ENCODE data around the gene ZSWIM1.

The ZSWIM1 gene

GRCh38 chr20:45912344-45912682, 31.3 kb downstream of the ZSWIM1 start:
- H3K9ac ChIP-seq (ENCODE audit: low read length), result peak overlapping the region; percentile 77
- H3K27me3 ChIP-seq (ENCODE audit: low read depth, low read length), result no peaks in the 10 kb centered on the region
- peak overlapping the region; percentile 92 for H3K4me2 ChIP-seq (ENCODE audit: low read length)
- H3K27ac ChIP-seq (ENCODE audit: low read length), result peak overlapping the region; percentile 69
- no peaks in the 10 kb centered on the region for H3K36me3 ChIP-seq (replicated peaks; ENCODE audit: low read depth, low read length)
- peaks cover 40% of the 10 kb centered on the region for H3K4me1 ChIP-seq (ENCODE audit: low read length)
- no peaks in the 10 kb centered on the region for H3K9me3 ChIP-seq (ENCODE audit: insufficient read depth, low read length)
- H3K4me3 ChIP-seq (ENCODE audit: low read length), result peak overlapping the region; percentile 73
- H2AFZ ChIP-seq (ENCODE audit: low read depth, low read length), result peak overlapping the region; percentile 78
- H4K20me1 ChIP-seq (ENCODE audit: insufficient read depth, low read length), result no peaks in the 10 kb centered on the region
- TF ChIP-seq CTCF (IDR thresholded peaks at IDR 0.05; ENCODE audit: low read depth, low read length) (no peak), EZH2phosphoT487 (IDR thresholded peaks at IDR 0.05; ENCODE audit: low read depth) (no peak)
- no peaks in the 10 kb centered on the region; the same call in 1 of the 2 replicates for H3K79me2 ChIP-seq (ENCODE audit: low read length)

- Histone ChIP-seq H3K27me3 (ENCODE audit: low read depth, low read length) (no peaks in the 10 kb centered on the region), H3K9me3 (ENCODE audit: insufficient read depth, low read length) (no peaks in the 10 kb centered on the region), H3K9ac (ENCODE audit: low read length) (peak overlapping the region; percentile 77; the same call in 1 of the 2 replicates), H3K36me3 (replicated peaks; ENCODE audit: low read depth, low read length) (no peaks in the 10 kb centered on the region), H2AFZ (ENCODE audit: low read depth, low read length) (no peak overlapping the region), H3K4me1 (ENCODE audit: low read length) (peaks cover 40% of the 10 kb centered on the region), H3K4me3 (ENCODE audit: low read length) (peak overlapping the region; percentile 73), H3K79me2 (ENCODE audit: low read length) (no peaks in the 10 kb centered on the region; the same call in 1 of the 2 replicates), H3K27ac (ENCODE audit: low read length) (peak overlapping the region; percentile 69), H3K4me2 (ENCODE audit: low read length) (peak overlapping the region; percentile 92), H4K20me1 (ENCODE audit: insufficient read depth, low read length) (no peaks in the 10 kb centered on the region)
- TF ChIP-seq EZH2phosphoT487 (IDR thresholded peaks at IDR 0.05; ENCODE audit: low read depth) (no peak), CTCF (IDR thresholded peaks at IDR 0.05; ENCODE audit: low read depth, low read length) (no peak)
Observed at GRCh38 chr20:45913116-45913515, 32.1 kb downstream of the ZSWIM1 start.

GRCh38 chr20:45917790-45918141, 36.7 kb downstream of the ZSWIM1 start:
- Histone ChIP-seq H3K4me3 (ENCODE audit: low read length) (no peak overlapping the region), H3K27me3 (ENCODE audit: low read depth, low read length) (peaks cover 8% of the 10 kb centered on the region; the same call in 1 of the 2 replicates), H3K27ac (ENCODE audit: low read length) (no peak overlapping the region), H4K20me1 (ENCODE audit: insufficient read depth, low read length) (no peaks in the 10 kb centered on the region), H3K36me3 (replicated peaks; ENCODE audit: low read depth, low read length) (no peaks in the 10 kb centered on the region), H3K79me2 (ENCODE audit: low read length) (no peaks in the 10 kb centered on the region), H3K4me1 (ENCODE audit: low read length) (peaks cover 18% of the 10 kb centered on the region), H3K9ac (ENCODE audit: low read length) (no peak overlapping the region), H2AFZ (ENCODE audit: low read depth, low read length) (no peak overlapping the region), H3K9me3 (ENCODE audit: insufficient read depth, low read length) (no peaks in the 10 kb centered on the region), H3K4me2 (ENCODE audit: low read length) (no peak overlapping the region)
- TF ChIP-seq EZH2phosphoT487 (IDR thresholded peaks at IDR 0.05; ENCODE audit: low read depth) (no peak), CTCF (IDR thresholded peaks at IDR 0.05; ENCODE audit: low read depth, low read length) (no peak)

GRCh38 chr20:45918182-45918737, 37.2 kb downstream of the ZSWIM1 start:
- TF ChIP-seq CTCF (IDR thresholded peaks at IDR 0.05; ENCODE audit: low read depth, low read length) (no peak), EZH2phosphoT487 (IDR thresholded peaks at IDR 0.05; ENCODE audit: low read depth) (no peak)
- Histone ChIP-seq H3K4me2 (ENCODE audit: low read length) (no peak overlapping the region), H3K4me3 (ENCODE audit: low read length) (no peak overlapping the region), H4K20me1 (ENCODE audit: insufficient read depth, low read length) (no peaks in the 10 kb centered on the region), H3K79me2 (ENCODE audit: low read length) (no peaks in the 10 kb centered on the region), H2AFZ (ENCODE audit: low read depth, low read length) (no peak overlapping the region), H3K36me3 (replicated peaks; ENCODE audit: low read depth, low read length) (no peaks in the 10 kb centered on the region), H3K27me3 (ENCODE audit: low read depth, low read length) (peaks cover 8% of the 10 kb centered on the region; the same call in 1 of the 2 replicates), H3K9ac (ENCODE audit: low read length) (no peak overlapping the region), H3K9me3 (ENCODE audit: insufficient read depth, low read length) (no peaks in the 10 kb centered on the region), H3K4me1 (ENCODE audit: low read length) (peaks cover 13% of the 10 kb centered on the region), H3K27ac (ENCODE audit: low read length) (no peak overlapping the region)
